ENCODE measurements around the gene NEB.
"Not testable (repeated sequence)": the region's sequence is repeated elsewhere in the genome, so short reads cannot be mapped to it uniquely, and the experiment has no call there.

NEB gene

GRCh38 chr2:151601803-151602202 is 132.5 kb downstream of the NEB start:
- in situ Hi-C loops (cut with MboI; ENCODE audit: low pct_unique_long_range_greater_than_20kb, low sequenced_read_pairs, unreplicated experiment), result not testable (repeated sequence)

DNA sequence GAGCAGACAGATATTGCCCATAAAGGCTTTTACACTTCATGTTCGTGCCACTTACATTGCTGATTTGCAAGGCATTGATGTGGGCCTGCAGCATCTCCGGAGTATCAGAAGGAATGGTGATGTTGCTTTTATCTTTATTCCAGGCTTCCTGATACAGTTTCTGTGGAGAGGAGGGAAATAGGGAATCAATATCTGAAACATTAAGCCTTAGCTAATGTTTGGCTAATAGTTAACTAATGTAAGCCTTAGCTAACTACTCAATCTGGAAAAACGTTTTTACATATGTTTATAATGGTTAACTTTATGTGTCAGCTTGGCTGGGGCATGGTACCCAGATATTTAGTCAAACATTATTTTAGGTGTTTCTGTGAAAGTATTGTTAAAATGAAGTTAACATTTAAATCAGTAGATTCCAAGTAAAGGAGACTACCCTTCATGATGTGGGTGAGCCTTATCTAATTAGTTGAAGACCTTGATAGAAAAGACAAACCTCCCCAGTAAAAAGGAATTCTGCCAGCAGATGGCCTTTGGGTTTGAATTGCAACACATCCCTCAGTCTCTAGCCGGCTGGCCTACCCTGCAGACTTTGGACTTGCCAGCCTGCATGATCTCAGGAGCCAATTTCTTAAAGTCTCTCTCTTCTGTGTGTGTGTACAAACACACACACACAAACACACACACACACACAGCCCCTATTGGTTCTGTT is 137.2 kb downstream of the NEB start:
- in situ Hi-C loops (cut with MboI; ENCODE audit: low pct_unique_long_range_greater_than_20kb, low sequenced_read_pairs, unreplicated experiment); DNase-seq (ENCODE audit: low spot score): not testable (repeated sequence)

More at GRCh38 chr2:151601803-151602202, 132.5 kb downstream of the NEB start:
- not testable (repeated sequence) for DNase-seq (ENCODE audit: low spot score)

GRCh38 chr2:151591908-151592255 is 142.4 kb downstream of the NEB start:
- DNase-seq (ENCODE audit: low spot score); in situ Hi-C loops (cut with MboI; ENCODE audit: low pct_unique_long_range_greater_than_20kb, low sequenced_read_pairs, unreplicated experiment): not testable (repeated sequence)

GRCh38 chr2:151591250-151591907 is 142.9 kb downstream of the NEB start:
- in situ Hi-C loops (cut with MboI; ENCODE audit: low pct_unique_long_range_greater_than_20kb, low sequenced_read_pairs, unreplicated experiment); DNase-seq (ENCODE audit: low spot score): not testable (repeated sequence)

- in situ Hi-C loops (cut with MboI; ENCODE audit: low pct_unique_long_range_greater_than_20kb, low sequenced_read_pairs, unreplicated experiment), result not testable (repeated sequence)
Measured at GRCh38 chr2:151581300-151581699, 153.0 kb downstream of the NEB start.

GRCh38 chr2:151580697-151581096 is 153.6 kb downstream of the NEB start:
- DNase-seq (ENCODE audit: low spot score); in situ Hi-C loops (cut with MboI; ENCODE audit: low pct_unique_long_range_greater_than_20kb, low sequenced_read_pairs, unreplicated experiment): not testable (repeated sequence)

More at GRCh38 chr2:151581300-151581699, 153.0 kb downstream of the NEB start:
- DNase-seq (ENCODE audit: low spot score), result not testable (repeated sequence)

GRCh38 chr2:151577116-151577515 is 157.2 kb downstream of the NEB start:
- TF ChIP-seq, protein P1, sequence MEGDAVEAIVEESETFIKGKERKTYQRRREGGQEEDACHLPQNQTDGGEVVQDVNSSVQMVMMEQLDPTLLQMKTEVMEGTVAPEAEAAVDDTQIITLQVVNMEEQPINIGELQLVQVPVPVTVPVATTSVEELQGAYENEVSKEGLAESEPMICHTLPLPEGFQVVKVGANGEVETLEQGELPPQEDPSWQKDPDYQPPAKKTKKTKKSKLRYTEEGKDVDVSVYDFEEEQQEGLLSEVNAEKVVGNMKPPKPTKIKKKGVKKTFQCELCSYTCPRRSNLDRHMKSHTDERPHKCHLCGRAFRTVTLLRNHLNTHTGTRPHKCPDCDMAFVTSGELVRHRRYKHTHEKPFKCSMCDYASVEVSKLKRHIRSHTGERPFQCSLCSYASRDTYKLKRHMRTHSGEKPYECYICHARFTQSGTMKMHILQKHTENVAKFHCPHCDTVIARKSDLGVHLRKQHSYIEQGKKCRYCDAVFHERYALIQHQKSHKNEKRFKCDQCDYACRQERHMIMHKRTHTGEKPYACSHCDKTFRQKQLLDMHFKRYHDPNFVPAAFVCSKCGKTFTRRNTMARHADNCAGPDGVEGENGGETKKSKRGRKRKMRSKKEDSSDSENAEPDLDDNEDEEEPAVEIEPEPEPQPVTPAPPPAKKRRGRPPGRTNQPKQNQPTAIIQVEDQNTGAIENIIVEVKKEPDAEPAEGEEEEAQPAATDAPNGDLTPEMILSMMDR (IDR thresholded peaks at IDR 0.05; ENCODE audit: extremely low read depth, insufficient read depth, missing control alignments), result no peak
- no peak for DNase-seq (ENCODE audit: low spot score)
- in situ Hi-C loops (cut with MboI; ENCODE audit: low pct_unique_long_range_greater_than_20kb, low sequenced_read_pairs, unreplicated experiment), result no loop called here

DNA sequence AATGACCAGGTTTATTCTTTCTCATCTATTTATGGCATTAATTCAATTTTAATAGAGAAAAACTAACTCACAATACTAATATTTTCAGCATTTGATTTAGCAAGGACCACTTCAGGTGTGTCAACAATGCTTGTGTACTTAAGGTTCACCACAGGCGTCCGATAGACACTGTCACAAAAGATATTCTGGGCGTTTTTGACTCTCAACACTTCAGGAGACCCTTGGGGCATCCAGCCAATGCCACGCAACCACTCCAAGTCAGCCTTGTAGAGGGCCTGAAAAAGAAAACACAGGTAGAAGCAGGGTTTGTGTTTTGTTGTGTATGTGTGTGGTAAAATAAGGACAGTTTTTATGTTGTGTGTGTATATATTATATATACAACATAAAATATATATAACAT is 158.2 kb downstream of the NEB start:
- TF ChIP-seq, protein P1 (IDR thresholded peaks at IDR 0.05; ENCODE audit: extremely low read depth, insufficient read depth, missing control alignments), result no peak
- in situ Hi-C loops (cut with MboI; ENCODE audit: low pct_unique_long_range_greater_than_20kb, low sequenced_read_pairs, unreplicated experiment), result no loop called here
- no peak for DNase-seq (ENCODE audit: low spot score)

DNA sequence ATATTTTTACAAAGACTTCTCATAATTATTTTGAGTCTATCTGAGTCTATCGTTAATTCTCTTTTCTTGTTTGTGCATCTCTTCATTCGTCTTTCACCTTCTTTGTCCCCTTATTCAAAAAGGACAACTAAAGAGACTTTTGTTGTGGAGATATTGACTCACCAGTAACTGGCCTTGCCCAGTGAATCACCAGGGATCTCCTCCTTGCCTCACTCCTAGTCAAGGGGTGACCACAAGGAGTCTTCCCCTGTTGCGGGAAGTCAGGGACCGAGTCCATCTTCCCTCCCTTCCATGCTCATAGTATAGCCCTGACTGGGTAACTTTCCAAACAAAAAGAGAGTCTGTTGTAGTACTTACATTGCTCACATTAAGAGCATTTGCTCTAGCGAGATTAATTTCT is 158.9 kb downstream of the NEB start:
- DNase-seq (ENCODE audit: low spot score), result no peak
- TF ChIP-seq, protein P1 (IDR thresholded peaks at IDR 0.05; ENCODE audit: extremely low read depth, insufficient read depth, missing control alignments), result no peak
- in situ Hi-C loops (cut with MboI; ENCODE audit: low pct_unique_long_range_greater_than_20kb, low sequenced_read_pairs, unreplicated experiment), result no loop called here

DNA sequence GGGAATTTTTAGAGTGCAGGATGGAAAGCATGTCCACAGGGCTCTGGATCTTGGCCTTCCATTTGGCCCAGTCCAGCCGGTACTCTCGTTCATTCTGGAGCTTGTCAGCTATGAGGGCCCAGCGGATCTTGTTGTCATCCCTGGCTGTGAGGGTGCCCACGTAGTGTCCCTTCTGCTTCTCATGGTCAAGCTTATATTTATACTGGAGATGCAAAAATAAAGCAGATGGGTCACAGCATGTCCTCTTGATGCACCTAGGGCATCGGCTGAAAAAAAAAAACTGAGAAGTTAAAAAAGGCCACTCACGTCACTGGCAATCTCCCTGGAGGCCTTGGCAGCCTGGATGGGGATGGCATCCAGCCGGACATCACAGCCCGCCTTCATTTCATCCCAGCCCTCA is 164.1 kb downstream of the NEB start:
- in situ Hi-C loops (cut with MboI; ENCODE audit: low pct_unique_long_range_greater_than_20kb, low sequenced_read_pairs, unreplicated experiment), result no loop called here
- DNase-seq (ENCODE audit: low spot score), result no peak
- TF ChIP-seq, protein P1 (IDR thresholded peaks at IDR 0.05; ENCODE audit: extremely low read depth, insufficient read depth, missing control alignments), result no peak

Data from GM13977 (cell line).